ENCODE data around the gene ADM5.

ADM5 gene

GRCh38 chr19:49678985-49679770, 10.2 kb upstream of the ADM5 start:
- FAIRE-seq (no peak), DNase-seq (ENCODE audit: extremely low spot score, insufficient read length, low read depth) (no peak)

GRCh38 chr19:49679771-49680413, 9.5 kb upstream of the ADM5 start:
- no peak for FAIRE-seq

GRCh38 chr19:49680421-49681351, 8.7 kb upstream of the ADM5 start:
- DNase-seq (ENCODE audit: extremely low spot score, insufficient read length, low read depth) (peak; percentile 83), FAIRE-seq (peak; percentile 87)

More at GRCh38 chr19:49679771-49680413, 9.5 kb upstream of the ADM5 start:
- DNase-seq (ENCODE audit: extremely low spot score, insufficient read length, low read depth), result no peak

- DNase-seq (ENCODE audit: extremely low spot score, insufficient read length, low read depth) (no peak), FAIRE-seq (no peak)
Measured at GRCh38 chr19:49681830-49682229, 7.6 kb upstream of the ADM5 start.

- FAIRE-seq, result no peak
- no peak for DNase-seq (ENCODE audit: extremely low spot score, insufficient read length, low read depth)
Measured at GRCh38 chr19:49682274-49682673, 7.1 kb upstream of the ADM5 start.

- no peak for FAIRE-seq
- no peak for DNase-seq (ENCODE audit: extremely low spot score, insufficient read length, low read depth)
Measured at GRCh38 chr19:49683814-49684250, 5.6 kb upstream of the ADM5 start.

- FAIRE-seq, result no peak
- no peak for DNase-seq (ENCODE audit: extremely low spot score, insufficient read length, low read depth)
Measured at GRCh38 chr19:49684251-49684982, 5.0 kb upstream of the ADM5 start.

- FAIRE-seq, result no peak
Measured at GRCh38 chr19:49684983-49685553, 4.3 kb upstream of the ADM5 start.

GRCh38 chr19:49685845-49686332, 3.5 kb upstream of the ADM5 start:
- no peak for DNase-seq (ENCODE audit: extremely low spot score, insufficient read length, low read depth)
- no peak for FAIRE-seq

More at GRCh38 chr19:49684983-49685553, 4.3 kb upstream of the ADM5 start:
- no peak for DNase-seq (ENCODE audit: extremely low spot score, insufficient read length, low read depth)

- no peak for DNase-seq (ENCODE audit: extremely low spot score, insufficient read length, low read depth)
- FAIRE-seq, result no peak
Measured at GRCh38 chr19:49686503-49687088, 2.8 kb upstream of the ADM5 start.

- DNase-seq (ENCODE audit: extremely low spot score, insufficient read length, low read depth) (no peak), FAIRE-seq (no peak)
Measured at GRCh38 chr19:49687150-49687549, 2.2 kb upstream of the ADM5 start.

GRCh38 chr19:49687566-49688316, 1.7 kb upstream of the ADM5 start:
- no peak for DNase-seq (ENCODE audit: extremely low spot score, insufficient read length, low read depth)
- no peak for FAIRE-seq

GRCh38 chr19:49688531-49689132, 762 bp upstream of the ADM5 start:
- FAIRE-seq, result no peak
- no peak for DNase-seq (ENCODE audit: extremely low spot score, insufficient read length, low read depth)

GRCh38 chr19:49690079-49690655, 773 bp downstream of the ADM5 start:
- DNase-seq (ENCODE audit: extremely low spot score, insufficient read length, low read depth) (no peak), FAIRE-seq (no peak)

GRCh38 chr19:49690656-49691242, 1.4 kb downstream of the ADM5 start, which contains the start of gene CPT1C:
TSS of gene CPT1C (plus strand) at chr19:49691116. CDS start at chr19:49692253, 1,137 bp downstream.
- FAIRE-seq (peak; percentile 9), DNase-seq (ENCODE audit: extremely low spot score, insufficient read length, low read depth) (no peak)

- no peak for DNase-seq (ENCODE audit: extremely low spot score, insufficient read length, low read depth)
- peak; percentile 26 for FAIRE-seq
Measured at GRCh38 chr19:49691243-49692146, 2.1 kb downstream of the ADM5 start.
